Fibroblast of lung (primary cell): ENCODE measurements around the gene CYP26C1. TPM values are rescaled to one million over a fixed set of nuclear protein-coding genes. Genes with fewer than 3 reads are reported as not detected.

Experiments
- DNase-seq, 2 donors: peaks; one replicate each; pipeline versions ENCODE4 v3.0.0 to v3.0.0-alpha.2; 2010; ENCODE audit warnings: low read depth in 2 of 2
- H2AFZ ChIP-seq: 2 replicates; pipeline ENCODE4 v1.5.1; 2012; ENCODE audit warnings: low read length, control low read depth, inconsistent platforms
- H3K27ac ChIP-seq: 2 replicates; pipeline ENCODE4 v1.5.1; 2011; ENCODE audit warnings: low read length, control low read depth; ENCODE audit not compliant: insufficient read depth
- H3K27me3 ChIP-seq: 2 replicates; pipeline ENCODE4 v1.5.1; 2011; ENCODE audit warnings: mild to moderate bottlenecking, low read length; ENCODE audit not compliant: control insufficient read depth, insufficient read depth
- H3K36me3 ChIP-seq: 2 replicates; pipeline ENCODE4 v1.5.1; 2011; ENCODE audit warnings: low read length; ENCODE audit not compliant: control insufficient read depth, insufficient read depth
- H3K4me1 ChIP-seq: 2 replicates; pipeline ENCODE4 v1.5.1; 2011; ENCODE audit warnings: low read length; ENCODE audit not compliant: control insufficient read depth, insufficient read depth; ENCODE audit errors: extremely low read depth
- H3K4me2 ChIP-seq: 2 replicates; pipeline ENCODE4 v1.5.1; 2011; ENCODE audit warnings: low read length, control low read depth; ENCODE audit not compliant: insufficient read depth; ENCODE audit errors: extremely low read depth
- H3K4me3 ChIP-seq, 4 experiments: fragments of 200-600 bp in 1 of 4; sonication (generic) in 1 of 4; replicated peaks in 1 of 4; 2 replicates each; pipeline ENCODE4 v1.5.1; 2011 to 2016; ENCODE audit warnings: low read length in 4 of 4, low read depth in 3 of 4, mild to moderate bottlenecking in 3 of 4, control low read depth in 2 of 4, inconsistent platforms in 1 of 4, mixed read lengths in 1 of 4; ENCODE audit not compliant: insufficient read depth in 1 of 4; ENCODE audit errors: control extremely low read depth in 1 of 4
- H3K79me2 ChIP-seq: 2 replicates; pipeline ENCODE4 v1.5.1; 2012; ENCODE audit warnings: mild to moderate bottlenecking, low read length, inconsistent platforms; ENCODE audit not compliant: control insufficient read depth, insufficient read depth
- H3K9ac ChIP-seq: 2 replicates; pipeline ENCODE4 v1.5.1; 2011; ENCODE audit warnings: mild to moderate bottlenecking, low read length, control low read depth; ENCODE audit not compliant: insufficient read depth
- H3K9me3 ChIP-seq: 2 replicates; pipeline ENCODE4 v1.5.1; 2012; ENCODE audit warnings: low read depth, low read length; ENCODE audit not compliant: control insufficient read depth, insufficient read depth
- H4K20me1 ChIP-seq: 2 replicates; pipeline ENCODE4 v1.5.1; 2011; ENCODE audit warnings: low read length; ENCODE audit not compliant: control insufficient read depth, insufficient read depth; ENCODE audit errors: extremely low read depth
- EZH2 ChIP-seq: IDR thresholded peaks from 2 replicates; pipeline ENCODE4 v1.5.1; 2012; ENCODE audit warnings: low read length, control low read depth, mild to moderate bottlenecking; ENCODE audit errors: missing control alignments
- polyA plus RNA-seq, 2 donors: library from polyadenylated mRNA; depleted of rRNA in 1 of 2; stranded (reverse) in 1 of 2; unstranded in 1 of 2; fragments of >200 nt; gene quantifications; 2 replicates each; pipeline ENCODE4 v1.2.1, GENCODE V29; 2011 to 2012; ENCODE audit warnings: missing spikeins in 1 of 2
- total RNA-seq: library from RNA; depleted of rRNA; stranded (reverse); fragments of >200 nt; gene quantifications from 2 replicates; pipeline ENCODE4 v1.2.1, GENCODE V29; 2014
- TF ChIP-seq, protein P1 (sequence below), 2 donors: IDR thresholded peaks in 1 of 2; conservative IDR thresholded peaks in 1 of 2; 1 replicate in 1 of 2; 2 replicates in 1 of 2; pipeline ENCODE4 v1.5.1; 2011 to 2012; ENCODE audit warnings: low read length in 2 of 2, control low read depth in 1 of 2, inconsistent platforms in 1 of 2, low read depth in 1 of 2, mild to moderate bottlenecking in 1 of 2

The CYP26C1 gene
- total and polyA plus RNA-seq, 2 donors (not counting 1 experiment from before 2014, with no cell fraction given), result under 0.01 to 0.03 TPM

- TF ChIP-seq EZH2, result no peak
- TF ChIP-seq, protein P1, sequence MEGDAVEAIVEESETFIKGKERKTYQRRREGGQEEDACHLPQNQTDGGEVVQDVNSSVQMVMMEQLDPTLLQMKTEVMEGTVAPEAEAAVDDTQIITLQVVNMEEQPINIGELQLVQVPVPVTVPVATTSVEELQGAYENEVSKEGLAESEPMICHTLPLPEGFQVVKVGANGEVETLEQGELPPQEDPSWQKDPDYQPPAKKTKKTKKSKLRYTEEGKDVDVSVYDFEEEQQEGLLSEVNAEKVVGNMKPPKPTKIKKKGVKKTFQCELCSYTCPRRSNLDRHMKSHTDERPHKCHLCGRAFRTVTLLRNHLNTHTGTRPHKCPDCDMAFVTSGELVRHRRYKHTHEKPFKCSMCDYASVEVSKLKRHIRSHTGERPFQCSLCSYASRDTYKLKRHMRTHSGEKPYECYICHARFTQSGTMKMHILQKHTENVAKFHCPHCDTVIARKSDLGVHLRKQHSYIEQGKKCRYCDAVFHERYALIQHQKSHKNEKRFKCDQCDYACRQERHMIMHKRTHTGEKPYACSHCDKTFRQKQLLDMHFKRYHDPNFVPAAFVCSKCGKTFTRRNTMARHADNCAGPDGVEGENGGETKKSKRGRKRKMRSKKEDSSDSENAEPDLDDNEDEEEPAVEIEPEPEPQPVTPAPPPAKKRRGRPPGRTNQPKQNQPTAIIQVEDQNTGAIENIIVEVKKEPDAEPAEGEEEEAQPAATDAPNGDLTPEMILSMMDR (conservative IDR thresholded peaks at IDR 0.05 in 1 of 2, IDR thresholded peaks at IDR 0.05 in 1 of 2; ENCODE audit: low read depth in 1 of 2, low read length in 2 of 2), result no peak
- DNase-seq, result no peak
- H3K27me3 ChIP-seq, result peaks cover 65% of the 10 kb centered on the region
- H3K9ac ChIP-seq, result no peak overlapping the region
- H3K4me1 ChIP-seq, result no peaks in the 10 kb centered on the region
- peak overlapping the region; percentile 62 for H3K4me2 ChIP-seq
- no peaks in the 10 kb centered on the region for H3K36me3 ChIP-seq
- H3K4me3 ChIP-seq, result peak overlapping the region in 2 of 4 experiments; percentile 21 to 24
- H3K79me2 ChIP-seq, result no peaks in the 10 kb centered on the region
- no peak overlapping the region for H2AFZ ChIP-seq
- no peak overlapping the region for H3K27ac ChIP-seq
- H4K20me1 ChIP-seq, result no peaks in the 10 kb centered on the region
- H3K9me3 ChIP-seq, result no peaks in the 10 kb centered on the region
These were observed 11.7 kb downstream of the CYP26C1 start for GRCh38 chr10:93072225-93072712.

- H2AFZ ChIP-seq, result no peak overlapping the region
- peak overlapping the region in 1 of 4 experiments; percentile 35 for H3K4me3 ChIP-seq
- H3K27ac ChIP-seq, result no peak overlapping the region
- H3K4me2 ChIP-seq, result no peak overlapping the region
- H3K4me1 ChIP-seq, result no peaks in the 10 kb centered on the region
- no peak overlapping the region for H3K9ac ChIP-seq
- TF ChIP-seq, protein P1 (conservative IDR thresholded peaks at IDR 0.05 in 1 of 2, IDR thresholded peaks at IDR 0.05 in 1 of 2; ENCODE audit: low read depth in 1 of 2, low read length in 2 of 2), result no peak
- peak; percentile 80 for TF ChIP-seq EZH2
- no peak for DNase-seq
- peaks cover 59% of the 10 kb centered on the region for H3K27me3 ChIP-seq
- no peaks in the 10 kb centered on the region for H3K36me3 ChIP-seq
- H3K9me3 ChIP-seq, result no peaks in the 10 kb centered on the region
- no peaks in the 10 kb centered on the region for H4K20me1 ChIP-seq
- no peaks in the 10 kb centered on the region for H3K79me2 ChIP-seq
These were observed 12.3 kb downstream of the CYP26C1 start for GRCh38 chr10:93072713-93073538.

DNA sequence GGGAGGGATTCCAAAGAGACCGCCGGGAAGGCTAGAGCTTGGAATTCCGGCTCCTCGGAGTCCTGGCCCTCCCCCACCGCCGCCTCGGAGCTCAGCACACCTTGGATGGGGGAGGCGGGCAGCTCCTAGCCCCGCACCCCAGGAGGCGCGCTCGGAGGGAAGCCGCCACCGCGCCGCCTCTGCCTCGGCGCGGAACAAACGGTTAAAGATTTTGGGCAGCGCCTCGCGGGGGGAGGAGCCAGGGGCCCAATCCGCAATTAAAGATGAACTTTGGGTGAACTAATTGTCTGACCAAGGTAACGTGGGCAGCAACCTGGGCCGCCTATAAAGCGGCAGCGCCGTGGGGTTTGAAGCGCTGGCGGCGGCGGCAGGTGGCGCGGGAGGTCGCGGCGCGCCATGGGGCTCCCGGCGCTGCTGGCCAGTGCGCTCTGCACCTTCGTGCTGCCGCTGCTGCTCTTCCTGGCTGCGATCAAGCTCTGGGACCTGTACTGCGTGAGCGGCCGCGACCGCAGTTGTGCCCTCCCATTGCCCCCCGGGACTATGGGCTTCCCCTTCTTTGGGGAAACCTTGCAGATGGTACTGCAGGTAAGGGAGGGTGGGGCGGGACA lies 13.0 kb downstream of the CYP26C1 start, which contains the start of gene CYP26A1:
Gene CYP26A1 (plus strand): TSS at position 355 of the 608 bp plus-strand sequence. CDS start 42 bp downstream, at position 397.
- no peak within 1 kb of the TSS for H2AFZ ChIP-seq
- H3K27me3 ChIP-seq, result peaks cover 53% of the 10 kb centered on the region
- H3K4me3 ChIP-seq, result peak within 1 kb of the TSS in 1 of 4 experiments; percentile 35

More for the DNA sequence above, 13.0 kb downstream of the CYP26C1 start, which contains the start of gene CYP26A1:
- H4K20me1 ChIP-seq, result no peaks in the 10 kb centered on the region
- H3K4me1 ChIP-seq, result no peaks in the 10 kb centered on the region
- H3K79me2 ChIP-seq, result no peaks in the 10 kb centered on the region
- H3K9me3 ChIP-seq, result no peaks in the 10 kb centered on the region
- H3K9ac ChIP-seq, result no peak within 1 kb of the TSS
- H3K36me3 ChIP-seq, result no peaks in the 10 kb centered on the region
- TF ChIP-seq EZH2, result no peak
- TF ChIP-seq, protein P1 (conservative IDR thresholded peaks at IDR 0.05 in 1 of 2, IDR thresholded peaks at IDR 0.05 in 1 of 2; ENCODE audit: low read depth in 1 of 2, low read length in 2 of 2), result no peak
- H3K27ac ChIP-seq, result no peak within 1 kb of the TSS
- H3K4me2 ChIP-seq, result no peak within 1 kb of the TSS
- no peak for DNase-seq
